ENCODE results near the gene NPAS4. TPM values are rescaled to one million over a fixed set of nuclear protein-coding genes. Genes with fewer than 3 reads are reported as not detected.
A peak's percentile ranks its signal among the peaks of the same experiment; 100 is the strongest.

Gene NPAS4
- total RNA-seq, 1 donor from 2014 or later = not detected

GRCh38 chr11:66412110-66412509 is 8.7 kb upstream of the NPAS4 start:
- no peaks in the 10 kb centered on the region for H3K27me3 ChIP-seq
- TF ChIP-seq POLR2A (IDR thresholded peaks at IDR 0.05) = no peak
- TF ChIP-seq, protein P1, sequence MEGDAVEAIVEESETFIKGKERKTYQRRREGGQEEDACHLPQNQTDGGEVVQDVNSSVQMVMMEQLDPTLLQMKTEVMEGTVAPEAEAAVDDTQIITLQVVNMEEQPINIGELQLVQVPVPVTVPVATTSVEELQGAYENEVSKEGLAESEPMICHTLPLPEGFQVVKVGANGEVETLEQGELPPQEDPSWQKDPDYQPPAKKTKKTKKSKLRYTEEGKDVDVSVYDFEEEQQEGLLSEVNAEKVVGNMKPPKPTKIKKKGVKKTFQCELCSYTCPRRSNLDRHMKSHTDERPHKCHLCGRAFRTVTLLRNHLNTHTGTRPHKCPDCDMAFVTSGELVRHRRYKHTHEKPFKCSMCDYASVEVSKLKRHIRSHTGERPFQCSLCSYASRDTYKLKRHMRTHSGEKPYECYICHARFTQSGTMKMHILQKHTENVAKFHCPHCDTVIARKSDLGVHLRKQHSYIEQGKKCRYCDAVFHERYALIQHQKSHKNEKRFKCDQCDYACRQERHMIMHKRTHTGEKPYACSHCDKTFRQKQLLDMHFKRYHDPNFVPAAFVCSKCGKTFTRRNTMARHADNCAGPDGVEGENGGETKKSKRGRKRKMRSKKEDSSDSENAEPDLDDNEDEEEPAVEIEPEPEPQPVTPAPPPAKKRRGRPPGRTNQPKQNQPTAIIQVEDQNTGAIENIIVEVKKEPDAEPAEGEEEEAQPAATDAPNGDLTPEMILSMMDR (IDR thresholded peaks at IDR 0.05) = no peak
- no peak for TF ChIP-seq POLR2AphosphoS5 (IDR thresholded peaks at IDR 0.05; ENCODE audit: insufficient read depth in 1 of 2, low read depth in 1 of 2)
- H3K27ac ChIP-seq = no peak overlapping the region
- intact Hi-C loops (cut with DNase I) = no loop called here
- no peak for DNase-seq (ENCODE audit: extremely low spot score in 2 of 2)
- peak overlapping the region in 1 of 2 donors; percentile 17 for H3K4me3 ChIP-seq
- H3K36me3 ChIP-seq = no peaks in the 10 kb centered on the region
- no peaks in the 10 kb centered on the region for H3K9me3 ChIP-seq
- H3K4me1 ChIP-seq = peaks cover 10% of the 10 kb centered on the region

GRCh38 chr11:66413167-66413566 is 7.7 kb upstream of the NPAS4 start:
- Histone ChIP-seq H3K27me3 (no peaks in the 10 kb centered on the region), H3K4me1 (peaks cover 10% of the 10 kb centered on the region), H3K9me3 (no peaks in the 10 kb centered on the region), H3K36me3 (no peaks in the 10 kb centered on the region), H3K27ac (no peak overlapping the region), H3K4me3 (no peak overlapping the region)
- no peak for TF ChIP-seq POLR2A (IDR thresholded peaks at IDR 0.05)
- TF ChIP-seq, protein P1 (IDR thresholded peaks at IDR 0.05) = no peak
- no peak for TF ChIP-seq POLR2AphosphoS5 (IDR thresholded peaks at IDR 0.05; ENCODE audit: insufficient read depth in 1 of 2, low read depth in 1 of 2)
- no peak for DNase-seq (ENCODE audit: extremely low spot score in 2 of 2)
- intact Hi-C loops (cut with DNase I) = no loop called here

- TF ChIP-seq POLR2AphosphoS5 (IDR thresholded peaks at IDR 0.05; ENCODE audit: insufficient read depth in 1 of 2, low read depth in 1 of 2) (no peak), POLR2A (IDR thresholded peaks at IDR 0.05) (no peak)
- TF ChIP-seq, protein P1 (IDR thresholded peaks at IDR 0.05) = no peak
- no peaks in the 10 kb centered on the region for H3K27me3 ChIP-seq
- intact Hi-C loops (cut with DNase I) = no loop called here
- H3K9me3 ChIP-seq = no peaks in the 10 kb centered on the region
- H3K27ac ChIP-seq = no peak overlapping the region
- H3K4me1 ChIP-seq = peaks cover 6% of the 10 kb centered on the region
- H3K36me3 ChIP-seq = no peaks in the 10 kb centered on the region
- H3K4me3 ChIP-seq = no peak overlapping the region
- no peak for DNase-seq (ENCODE audit: extremely low spot score in 2 of 2)
Observed at GRCh38 chr11:66414120-66414934, 6.5 kb upstream of the NPAS4 start.

GRCh38 chr11:66415423-66415822 is 5.4 kb upstream of the NPAS4 start:
- no peak for DNase-seq (ENCODE audit: extremely low spot score in 2 of 2)
- Histone ChIP-seq H3K27me3 (no peaks in the 10 kb centered on the region), H3K9me3 (no peaks in the 10 kb centered on the region), H3K36me3 (no peaks in the 10 kb centered on the region), H3K4me1 (no peaks in the 10 kb centered on the region), H3K27ac (no peak overlapping the region), H3K4me3 (no peak overlapping the region)
- TF ChIP-seq, protein P1 (IDR thresholded peaks at IDR 0.05) = no peak
- TF ChIP-seq POLR2A (IDR thresholded peaks at IDR 0.05) (no peak), POLR2AphosphoS5 (IDR thresholded peaks at IDR 0.05; ENCODE audit: insufficient read depth in 1 of 2, low read depth in 1 of 2) (no peak)
- intact Hi-C loops (cut with DNase I) = no loop called here

GRCh38 chr11:66417000-66417399 is 3.8 kb upstream of the NPAS4 start:
- Histone ChIP-seq H3K4me3 (no peak overlapping the region), H3K27ac (no peak overlapping the region), H3K27me3 (no peaks in the 10 kb centered on the region), H3K9me3 (no peaks in the 10 kb centered on the region), H3K4me1 (peaks cover 10% of the 10 kb centered on the region), H3K36me3 (no peaks in the 10 kb centered on the region)
- no peak for DNase-seq (ENCODE audit: extremely low spot score in 2 of 2)
- intact Hi-C loops (cut with DNase I) = no loop called here
- no peak for TF ChIP-seq POLR2A (IDR thresholded peaks at IDR 0.05)
- no peak for TF ChIP-seq POLR2AphosphoS5 (IDR thresholded peaks at IDR 0.05; ENCODE audit: insufficient read depth in 1 of 2, low read depth in 1 of 2)
- TF ChIP-seq, protein P1 (IDR thresholded peaks at IDR 0.05) = no peak

All from vagina (tissue), 2 donors.